ENCODE measurements around the gene SCP2.
A peak's percentile ranks its signal among the peaks of the same experiment; 100 is the strongest.
"Not testable (repeated sequence)": the region's sequence is repeated elsewhere in the genome, so short reads cannot be mapped to it uniquely, and the experiment has no call there.

SCP2 gene

GRCh38 chr1:52967666-52968065 lies 40.6 kb downstream of the SCP2 start:
- DNase-seq (ENCODE audit: low read depth): no peak
- no peak overlapping the region for H3K4me3 ChIP-seq (ENCODE audit: low read depth, low read length)
- TF ChIP-seq CTCF (IDR thresholded peaks at IDR 0.05; ENCODE audit: insufficient read depth, low read depth, low read length, missing control alignments): no peak

- not testable (repeated sequence) for H3K4me3 ChIP-seq (ENCODE audit: low read depth, low read length); DNase-seq (ENCODE audit: low read depth)
Observed at GRCh38 chr1:52969234-52969633, 42.2 kb downstream of the SCP2 start.

GRCh38 chr1:52970149-52970548 lies 43.1 kb downstream of the SCP2 start:
- peak; percentile 28 for DNase-seq (ENCODE audit: low read depth)

GRCh38 chr1:52973841-52974240 lies 46.8 kb downstream of the SCP2 start:
- DNase-seq (ENCODE audit: low read depth): no peak
- no peak for TF ChIP-seq CTCF (IDR thresholded peaks at IDR 0.05; ENCODE audit: insufficient read depth, low read depth, low read length, missing control alignments)
- H3K4me3 ChIP-seq (ENCODE audit: low read depth, low read length): no peak overlapping the region

More at GRCh38 chr1:52970149-52970548, 43.1 kb downstream of the SCP2 start:
- no peak overlapping the region for H3K4me3 ChIP-seq (ENCODE audit: low read depth, low read length)
- TF ChIP-seq CTCF (IDR thresholded peaks at IDR 0.05; ENCODE audit: insufficient read depth, low read depth, low read length, missing control alignments): peak; percentile 19

GRCh38 chr1:52976183-52977035 lies 49.3 kb downstream of the SCP2 start:
- no peak overlapping the region for H3K4me3 ChIP-seq (ENCODE audit: low read depth, low read length)
- DNase-seq (ENCODE audit: low read depth): peak; percentile 1
- TF ChIP-seq CTCF (IDR thresholded peaks at IDR 0.05; ENCODE audit: insufficient read depth, low read depth, low read length, missing control alignments): no peak

GRCh38 chr1:52978045-52978444 lies 51.0 kb downstream of the SCP2 start:
- DNase-seq (ENCODE audit: low read depth): no peak
- no peak overlapping the region for H3K4me3 ChIP-seq (ENCODE audit: low read depth, low read length)
- TF ChIP-seq CTCF (IDR thresholded peaks at IDR 0.05; ENCODE audit: insufficient read depth, low read depth, low read length, missing control alignments): no peak

GRCh38 chr1:52992733-52993132 lies 65.7 kb downstream of the SCP2 start:
- H3K4me3 ChIP-seq (ENCODE audit: low read depth, low read length); DNase-seq (ENCODE audit: low read depth): not testable (repeated sequence)

- no peak for TF ChIP-seq CTCF (IDR thresholded peaks at IDR 0.05; ENCODE audit: insufficient read depth, low read depth, low read length, missing control alignments)
- no peak for DNase-seq (ENCODE audit: low read depth)
- no peak overlapping the region for H3K4me3 ChIP-seq (ENCODE audit: low read depth, low read length)
Observed at GRCh38 chr1:52994656-52995055, 67.6 kb downstream of the SCP2 start.

All from GM12865 (cell line).